HCT116 (cell line): ENCODE results near the gene GRIK3. TPM values are rescaled to one million over a fixed set of nuclear protein-coding genes. Genes with fewer than 3 reads are reported as not detected.

ENCODE experiments used
- ATAC-seq: fragments of 200-7000 bp; cut with Tn5 transposase; 2 replicates; pipeline ENCODE4 v1.9.1; 2020; ENCODE audit warnings: mild to moderate bottlenecking, moderate library complexity
- BruUV-seq: library from RNA; stranded (reverse); fragments of 400-500 nt; replicated peaks from 2 replicates; lab custom pipeline; 2021; lab: Mats Ljungman, UMichigan
- CTCF ChIA-PET: fragments of 300-600 bp; sonication (Branson Sonifier 250); formaldehyde crosslinking; loops from one replicate; lab custom pipeline; 2021; ENCODE audit warnings: antibody characterized with exemption; lab: Charles Lee
- POLR2A ChIA-PET: fragments of 300-600, 350-600 bp; sonication (Branson Sonifier 250); formaldehyde crosslinking; loops from one replicate; lab custom pipeline; 2021; ENCODE audit warnings: antibody characterized with exemption; lab: Charles Lee
- RAD21 ChIA-PET, 2 experiments: fragments of 300-600 bp; sonication (Branson Sonifier 250); formaldehyde crosslinking; loops; one replicate each; lab custom pipeline; 2023; ENCODE audit warnings: low total read pairs in 2 of 2; ENCODE audit not compliant: uncharacterized antibody in 2 of 2, unreplicated experiment in 2 of 2, low non-redundant PET in 1 of 2; lab: Charles Lee
- DNase-seq: peaks from one replicate; pipeline ENCODE4 v3.0.0-alpha.2; 2010; ENCODE audit warnings: low read depth, low spot score
- H2AFZ ChIP-seq: fragments of 200-600 bp; shearing (Covaris generic), sonication (generic); 2 replicates; pipeline ENCODE4 v1.6.1; 2017; ENCODE audit warnings: low read depth, mixed run types, mixed read lengths, antibody characterized with exemption, low read length; ENCODE audit not compliant: poor library complexity, severe bottlenecking
- H3K27ac ChIP-seq: 2 replicates; pipeline ENCODE4 v1.5.1; 2012; ENCODE audit warnings: low read depth, low read length
- H3K27me3 ChIP-seq: fragments of 200-600 bp; sonication (generic); 2 replicates; pipeline ENCODE4 v1.6.1; 2016; ENCODE audit warnings: mixed run types, low read length, mixed read lengths; ENCODE audit not compliant: insufficient read depth
- H3K36me3 ChIP-seq, 2 experiments: fragments of 200-500 bp in 1 of 2; fragments of 200-600 bp in 1 of 2; sonication (Bioruptor generic) in 1 of 2; sonication (generic) in 1 of 2; 2 replicates each; pipeline versions ENCODE4 v1.5.1 to v1.6.1; 2014 to 2016; ENCODE audit warnings: low read length in 2 of 2, inconsistent platforms in 1 of 2, mixed read lengths in 1 of 2, mixed run types in 1 of 2; ENCODE audit not compliant: insufficient read depth in 2 of 2, control insufficient read depth in 1 of 2
- H3K4me1 ChIP-seq, 2 experiments: fragments of 200-600 bp in 1 of 2; sonication (generic) in 1 of 2; 2 replicates each; pipeline versions ENCODE4 v1.5.1 to v1.6.1; 2012 to 2017; ENCODE audit warnings: low read length in 2 of 2, inconsistent platforms in 1 of 2, mild to moderate bottlenecking in 1 of 2, mixed read lengths in 1 of 2, mixed run types in 1 of 2, moderate library complexity in 1 of 2; ENCODE audit not compliant: insufficient read depth in 2 of 2, control insufficient read depth in 1 of 2
- H3K4me2 ChIP-seq: fragments of 200-600 bp; sonication (generic); 2 replicates; pipeline ENCODE4 v1.6.1; 2017; ENCODE audit warnings: mixed run types, low read length, mixed read lengths
- H3K4me3 ChIP-seq, 2 experiments: fragments of 200-600 bp in 1 of 2; sonication (generic) in 1 of 2; replicated peaks in 1 of 2; 2 replicates each; pipeline ENCODE4 v1.5.1; 2011 to 2016; ENCODE audit warnings: low read length in 2 of 2, control low read depth in 1 of 2, low read depth in 1 of 2, mild to moderate bottlenecking in 1 of 2, mixed read lengths in 1 of 2, mixed run types in 1 of 2
- H3K79me2 ChIP-seq: fragments of 200-600 bp; sonication (generic); 2 replicates; pipeline ENCODE4 v1.6.1; 2017; ENCODE audit warnings: mild to moderate bottlenecking, mixed run types, low read length, moderate library complexity, mixed read lengths; ENCODE audit not compliant: insufficient read depth
- H3K9ac ChIP-seq: fragments of 200-600 bp; sonication (generic); 2 replicates; pipeline ENCODE4 v1.6.1; 2016; ENCODE audit warnings: low read length, mixed read lengths
- H3K9me2 ChIP-seq: fragments of 200-600 bp; sonication (generic), shearing (Covaris generic); 2 replicates; pipeline ENCODE4 v1.6.1; 2017; ENCODE audit warnings: mixed run types, mild to moderate bottlenecking, moderate library complexity; ENCODE audit not compliant: insufficient read depth
- H3K9me3 ChIP-seq, 2 experiments: fragments of 200-500 bp in 1 of 2; fragments of 200-600 bp in 1 of 2; sonication (Bioruptor generic) in 1 of 2; sonication (generic) in 1 of 2; 2 replicates each; pipeline ENCODE4 v1.6.1; 2014 to 2017; ENCODE audit warnings: low read length in 2 of 2, mixed read lengths in 2 of 2, inconsistent platforms in 1 of 2, low read depth in 1 of 2, mild to moderate bottlenecking in 1 of 2, mixed run types in 1 of 2, moderate library complexity in 1 of 2; ENCODE audit not compliant: control insufficient read depth in 1 of 2, insufficient read depth in 1 of 2
- H4K20me1 ChIP-seq: fragments of 200-600 bp; sonication (generic), shearing (Covaris generic); 2 replicates; pipeline ENCODE4 v1.6.1; 2017; ENCODE audit warnings: mixed run types, mild to moderate bottlenecking, moderate library complexity; ENCODE audit not compliant: insufficient read depth
- CBX3 ChIP-seq: IDR thresholded peaks from 2 replicates; pipeline ENCODE4 v1.6.1; 2012; ENCODE audit warnings: low read depth
- EGR1 ChIP-seq: IDR thresholded peaks from 2 replicates; pipeline ENCODE4 v1.6.1; 2012; ENCODE audit warnings: low read depth
- ELF1 ChIP-seq: IDR thresholded peaks from 2 replicates; pipeline ENCODE4 v1.6.1; 2012; ENCODE audit warnings: low read depth, borderline replicate concordance
- EZH2 ChIP-seq: fragments of 200-600 bp; sonication (generic); IDR thresholded peaks from 2 replicates; pipeline ENCODE4 v1.6.1; 2017; ENCODE audit warnings: antibody characterized with exemption, mixed run types
- EZH2phosphoT487 ChIP-seq: fragments of 200-600 bp; IDR thresholded peaks from 2 replicates; pipeline ENCODE4 v1.6.1; 2018; ENCODE audit warnings: antibody characterized with exemption, borderline replicate concordance
- FOSL1 ChIP-seq: IDR thresholded peaks from 2 replicates; pipeline ENCODE4 v1.6.1; 2012; ENCODE audit warnings: low read depth
- RAD21 ChIP-seq: IDR thresholded peaks from 2 replicates; pipeline ENCODE4 v1.6.1; 2012; ENCODE audit warnings: low read depth, mild to moderate bottlenecking
- SIN3A ChIP-seq: IDR thresholded peaks from 2 replicates; pipeline ENCODE4 v1.6.1; 2012; ENCODE audit warnings: low read depth
- SP1 ChIP-seq: IDR thresholded peaks from 2 replicates; pipeline ENCODE4 v1.6.1; 2012; ENCODE audit warnings: low read depth
- SRF ChIP-seq: IDR thresholded peaks from 2 replicates; pipeline ENCODE4 v1.6.1; 2012; ENCODE audit warnings: low read depth
- YY1 ChIP-seq: IDR thresholded peaks from 2 replicates; pipeline ENCODE4 v1.6.1; 2011; ENCODE audit warnings: low read length, low read depth, moderate library complexity, mild to moderate bottlenecking; ENCODE audit not compliant: insufficient replicate concordance; ENCODE audit errors: extremely low read depth
- ZNF274 ChIP-seq: fragments of 200-500 bp; sonication (Bioruptor generic); IDR thresholded peaks from 2 replicates; pipeline ENCODE4 v1.6.1; 2014; ENCODE audit warnings: mild to moderate bottlenecking, low read depth, low read length, inconsistent platforms
- intact Hi-C: fragments of 100-400 bp; cut with micrococcal nuclease; formaldehyde crosslinking; loops from 2 replicates; pipeline ENCODE4 v1.10.0; 2022
- total RNA-seq: library from RNA; stranded (reverse); gene quantifications from one replicate; pipeline ENCODE4 v1.2.1, GENCODE V29; 2021; ENCODE audit not compliant: unreplicated experiment
- TF ChIP-seq, protein P1 (sequence below): IDR thresholded peaks from 2 replicates; pipeline ENCODE4 v1.6.1; 2012
- TF ChIP-seq, protein P2 (sequence below): IDR thresholded peaks from 2 replicates; pipeline ENCODE4 v1.6.1; 2012; ENCODE audit warnings: low read depth
- TF ChIP-seq, protein P3 (sequence below), 3 experiments: fragments of 200-600 bp in 1 of 3; sonication (generic) in 1 of 3; IDR thresholded peaks in 2 of 3; conservative IDR thresholded peaks in 1 of 3; 2 replicates each; pipeline ENCODE4 v1.5.1; 2012 to 2017; ENCODE audit warnings: low read depth in 2 of 3, low read length in 2 of 3, antibody characterized with exemption in 1 of 3, borderline replicate concordance in 1 of 3, control low read depth in 1 of 3, mild to moderate bottlenecking in 1 of 3, mixed read lengths in 1 of 3, mixed run types in 1 of 3, moderate library complexity in 1 of 3; ENCODE audit not compliant: insufficient read depth in 1 of 3
- TF ChIP-seq, protein P4 (sequence below): IDR thresholded peaks from 2 replicates; pipeline ENCODE4 v1.6.1; 2012

The GRIK3 gene
- total RNA-seq, 1 experiment from 2014 or later, result not detected

DNA sequence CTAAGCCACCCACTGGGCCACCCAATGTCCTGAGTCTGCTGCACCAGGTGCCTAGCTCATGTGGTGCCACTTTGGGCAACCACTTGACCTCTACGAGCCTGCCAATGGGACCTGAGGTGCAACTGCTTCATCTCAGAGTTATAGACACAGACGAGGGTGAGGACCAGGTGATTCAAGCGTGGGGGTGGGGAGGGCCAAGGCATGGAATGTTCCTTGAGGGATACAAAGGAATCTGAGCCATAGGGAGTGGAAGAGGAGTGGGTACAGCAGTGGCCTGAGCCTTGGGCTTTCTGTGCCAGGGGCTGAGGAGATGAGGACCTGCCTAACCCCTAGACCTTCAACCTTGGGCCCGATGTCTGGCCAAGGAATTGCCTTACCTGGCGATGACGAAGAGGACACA lies 209.1 kb downstream of the GRIK3 start:
- ChIA-PET RAD21 (no interaction called here), POLR2A (no interaction called here), CTCF (no interaction called here)
- no peak for ATAC-seq
- Histone ChIP-seq H3K27me3 (peaks cover 72% of the 10 kb centered on the region), H3K9me3 (no peaks in the 10 kb centered on the region), H4K20me1 (no peaks in the 10 kb centered on the region), H3K36me3 (no peaks in the 10 kb centered on the region), H3K4me1 (no peaks in the 10 kb centered on the region), H2AFZ (no peak overlapping the region), H3K9me2 (no peaks in the 10 kb centered on the region), H3K9ac (no peak overlapping the region), H3K4me2 (no peak overlapping the region), H3K27ac (no peak overlapping the region), H3K79me2 (no peaks in the 10 kb centered on the region), H3K4me3 (no peak overlapping the region)
- TF ChIP-seq SP1 (no peak), YY1 (no peak), CBX3 (no peak)
- BruUV-seq, result no TSS peak
- no peak for DNase-seq
- intact Hi-C loops, result no loop called here

DNA sequence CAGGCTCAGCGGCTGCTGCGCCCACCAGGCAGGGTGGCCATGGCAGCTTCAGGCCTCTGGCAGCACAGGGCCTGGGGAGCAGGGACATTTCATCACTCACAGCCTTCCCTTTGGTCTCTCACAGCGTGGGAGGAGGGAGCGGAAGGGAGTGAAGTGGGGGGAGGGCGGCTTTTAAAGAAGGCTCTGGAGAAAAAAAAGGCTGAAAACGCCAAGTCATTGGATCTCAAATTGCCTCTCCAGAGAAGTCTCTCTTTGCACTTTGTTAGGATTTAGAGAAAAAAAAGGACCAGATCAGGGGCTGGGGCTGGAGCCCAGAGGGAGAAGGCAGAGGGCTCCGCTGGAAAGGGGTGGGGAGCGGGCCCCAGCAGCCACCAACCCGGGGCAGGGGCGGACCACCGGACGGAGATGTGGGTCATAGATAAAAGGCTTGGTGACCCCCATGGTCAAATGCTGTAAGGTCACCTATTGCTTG lies 209.9 kb downstream of the GRIK3 start:
- Histone ChIP-seq H3K4me3 (no peak overlapping the region), H3K9ac (no peak overlapping the region), H3K4me1 (no peaks in the 10 kb centered on the region), H4K20me1 (no peaks in the 10 kb centered on the region), H2AFZ (no peak overlapping the region), H3K9me2 (no peaks in the 10 kb centered on the region), H3K27ac (no peak overlapping the region), H3K27me3 (peaks cover 72% of the 10 kb centered on the region), H3K79me2 (no peaks in the 10 kb centered on the region), H3K9me3 (no peaks in the 10 kb centered on the region), H3K36me3 (no peaks in the 10 kb centered on the region), H3K4me2 (no peak overlapping the region)
- intact Hi-C loops, result no loop called here
- ChIA-PET RAD21 (no interaction called here), CTCF (no interaction called here), POLR2A (no interaction called here)
- ATAC-seq (no peak), DNase-seq (no peak)
- no TSS peak for BruUV-seq
- TF ChIP-seq SIN3A (no peak), EZH2 (no peak), EZH2phosphoT487 (no peak), ZNF274 (no peak), SP1 (no peak), EGR1 (no peak), FOSL1 (no peak), ELF1 (no peak), RAD21 (no peak), YY1 (no peak), SRF (no peak), CBX3 (no peak)
- TF ChIP-seq, protein P1, sequence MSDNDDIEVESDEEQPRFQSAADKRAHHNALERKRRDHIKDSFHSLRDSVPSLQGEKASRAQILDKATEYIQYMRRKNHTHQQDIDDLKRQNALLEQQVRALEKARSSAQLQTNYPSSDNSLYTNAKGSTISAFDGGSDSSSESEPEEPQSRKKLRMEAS, result no peak
- TF ChIP-seq, protein P2, sequence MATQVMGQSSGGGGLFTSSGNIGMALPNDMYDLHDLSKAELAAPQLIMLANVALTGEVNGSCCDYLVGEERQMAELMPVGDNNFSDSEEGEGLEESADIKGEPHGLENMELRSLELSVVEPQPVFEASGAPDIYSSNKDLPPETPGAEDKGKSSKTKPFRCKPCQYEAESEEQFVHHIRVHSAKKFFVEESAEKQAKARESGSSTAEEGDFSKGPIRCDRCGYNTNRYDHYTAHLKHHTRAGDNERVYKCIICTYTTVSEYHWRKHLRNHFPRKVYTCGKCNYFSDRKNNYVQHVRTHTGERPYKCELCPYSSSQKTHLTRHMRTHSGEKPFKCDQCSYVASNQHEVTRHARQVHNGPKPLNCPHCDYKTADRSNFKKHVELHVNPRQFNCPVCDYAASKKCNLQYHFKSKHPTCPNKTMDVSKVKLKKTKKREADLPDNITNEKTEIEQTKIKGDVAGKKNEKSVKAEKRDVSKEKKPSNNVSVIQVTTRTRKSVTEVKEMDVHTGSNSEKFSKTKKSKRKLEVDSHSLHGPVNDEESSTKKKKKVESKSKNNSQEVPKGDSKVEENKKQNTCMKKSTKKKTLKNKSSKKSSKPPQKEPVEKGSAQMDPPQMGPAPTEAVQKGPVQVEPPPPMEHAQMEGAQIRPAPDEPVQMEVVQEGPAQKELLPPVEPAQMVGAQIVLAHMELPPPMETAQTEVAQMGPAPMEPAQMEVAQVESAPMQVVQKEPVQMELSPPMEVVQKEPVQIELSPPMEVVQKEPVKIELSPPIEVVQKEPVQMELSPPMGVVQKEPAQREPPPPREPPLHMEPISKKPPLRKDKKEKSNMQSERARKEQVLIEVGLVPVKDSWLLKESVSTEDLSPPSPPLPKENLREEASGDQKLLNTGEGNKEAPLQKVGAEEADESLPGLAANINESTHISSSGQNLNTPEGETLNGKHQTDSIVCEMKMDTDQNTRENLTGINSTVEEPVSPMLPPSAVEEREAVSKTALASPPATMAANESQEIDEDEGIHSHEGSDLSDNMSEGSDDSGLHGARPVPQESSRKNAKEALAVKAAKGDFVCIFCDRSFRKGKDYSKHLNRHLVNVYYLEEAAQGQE, result no peak
- TF ChIP-seq, protein P3, sequence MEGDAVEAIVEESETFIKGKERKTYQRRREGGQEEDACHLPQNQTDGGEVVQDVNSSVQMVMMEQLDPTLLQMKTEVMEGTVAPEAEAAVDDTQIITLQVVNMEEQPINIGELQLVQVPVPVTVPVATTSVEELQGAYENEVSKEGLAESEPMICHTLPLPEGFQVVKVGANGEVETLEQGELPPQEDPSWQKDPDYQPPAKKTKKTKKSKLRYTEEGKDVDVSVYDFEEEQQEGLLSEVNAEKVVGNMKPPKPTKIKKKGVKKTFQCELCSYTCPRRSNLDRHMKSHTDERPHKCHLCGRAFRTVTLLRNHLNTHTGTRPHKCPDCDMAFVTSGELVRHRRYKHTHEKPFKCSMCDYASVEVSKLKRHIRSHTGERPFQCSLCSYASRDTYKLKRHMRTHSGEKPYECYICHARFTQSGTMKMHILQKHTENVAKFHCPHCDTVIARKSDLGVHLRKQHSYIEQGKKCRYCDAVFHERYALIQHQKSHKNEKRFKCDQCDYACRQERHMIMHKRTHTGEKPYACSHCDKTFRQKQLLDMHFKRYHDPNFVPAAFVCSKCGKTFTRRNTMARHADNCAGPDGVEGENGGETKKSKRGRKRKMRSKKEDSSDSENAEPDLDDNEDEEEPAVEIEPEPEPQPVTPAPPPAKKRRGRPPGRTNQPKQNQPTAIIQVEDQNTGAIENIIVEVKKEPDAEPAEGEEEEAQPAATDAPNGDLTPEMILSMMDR (IDR thresholded peaks at IDR 0.05 in 2 of 3, conservative IDR thresholded peaks at IDR 0.05 in 1 of 3; ENCODE audit: borderline replicate concordance in 1 of 3, insufficient read depth in 1 of 3, low read depth in 2 of 3, low read length in 2 of 3), result no peak
- TF ChIP-seq, protein P4, sequence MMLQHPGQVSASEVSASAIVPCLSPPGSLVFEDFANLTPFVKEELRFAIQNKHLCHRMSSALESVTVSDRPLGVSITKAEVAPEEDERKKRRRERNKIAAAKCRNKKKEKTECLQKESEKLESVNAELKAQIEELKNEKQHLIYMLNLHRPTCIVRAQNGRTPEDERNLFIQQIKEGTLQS, result no peak
